Peyer's patch (tissue), 4 donors: Measurements from ENCODE around the gene TMOD1. TPM values are rescaled to one million over a fixed set of nuclear protein-coding genes. Genes with fewer than 3 reads are reported as not detected.

Source experiments
- DNase-seq, 3 donors: peaks; one replicate each; pipeline ENCODE4 v3.0.0-alpha.2; 2017 to 2019
- H3K27ac ChIP-seq, 4 donors: fragments of 200-600 bp; sonication (generic); one replicate each; pipeline ENCODE4 v1.5.1; 2016 to 2019
- H3K27me3 ChIP-seq, 2 donors: fragments of 200-600 bp; sonication (generic); one replicate each; pipeline ENCODE4 v1.5.1; 2019
- H3K36me3 ChIP-seq, 3 donors: fragments of 200-600 bp; sonication (generic); one replicate each; pipeline ENCODE4 v1.5.1; 2016 to 2019
- H3K4me1 ChIP-seq, 4 donors: fragments of 200-600 bp; sonication (generic); one replicate each; pipeline ENCODE4 v1.5.1; 2016 to 2019
- H3K4me3 ChIP-seq, 4 donors: fragments of 200-600 bp; sonication (generic); 1 replicate in 3 of 4; 2 replicates in 1 of 4; pipeline ENCODE4 v1.5.1; 2016 to 2019; ENCODE audit warnings: mild to moderate bottlenecking in 1 of 4
- H3K9me3 ChIP-seq, 4 donors: fragments of 200-600 bp; sonication (generic); one replicate each; pipeline ENCODE4 v1.5.1; 2016 to 2019; ENCODE audit warnings: mild to moderate bottlenecking in 1 of 4
- CTCF ChIP-seq, 6 experiments: fragments of 450-650 bp in 4 of 6; fragments of 200-600 bp in 2 of 6; sonication (generic) in 1 of 6; IDR thresholded peaks; one replicate each; pipeline ENCODE4 v1.5.1; 2017 to 2019; ENCODE audit warnings: antibody characterized with exemption in 6 of 6, mild to moderate bottlenecking in 3 of 6, moderate library complexity in 1 of 6
- POLR2A ChIP-seq, 2 donors: fragments of 450-650 bp; IDR thresholded peaks; one replicate each; pipeline ENCODE4 v1.5.1; 2017; ENCODE audit warnings: antibody characterized with exemption in 2 of 2, mild to moderate bottlenecking in 2 of 2, moderate library complexity in 2 of 2
- total RNA-seq, 4 donors: library from RNA; depleted of rRNA; stranded (reverse); fragments of >200 nt; gene quantifications; one replicate each; pipeline ENCODE4 v1.1.0, GENCODE V29; 2016

The TMOD1 gene
- total RNA-seq, 4 donors from 2014 or later = 2.6 to 15.7 (median 4.9) TPM

GRCh38 chr9:97591535-97591934, 90.1 kb downstream of the TMOD1 start:
- TF ChIP-seq POLR2A (IDR thresholded peaks at IDR 0.05) (no peak), CTCF (IDR thresholded peaks at IDR 0.05) (no peak)
- Histone ChIP-seq H3K4me1 (no peaks in the 10 kb centered on the region), H3K27me3 (no peaks in the 10 kb centered on the region)

DNA sequence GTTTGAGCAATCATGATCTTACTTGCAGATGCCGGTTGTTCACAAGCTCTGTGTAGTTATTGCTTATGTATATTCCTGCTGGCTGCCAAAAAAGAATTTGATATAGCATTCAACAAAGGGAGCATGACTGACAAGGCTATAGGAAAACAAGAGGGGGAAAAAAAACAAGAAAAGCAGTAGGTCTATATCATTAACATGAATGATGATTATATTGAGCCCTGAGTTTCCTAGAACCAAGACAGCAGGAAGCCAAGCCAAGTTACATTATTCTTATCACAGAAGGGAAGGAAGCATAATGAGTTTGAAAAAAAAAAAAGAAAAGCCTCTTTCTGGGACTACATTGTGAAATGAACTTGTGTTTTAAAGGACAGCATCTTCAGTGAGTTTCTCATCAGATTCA, 90.7 kb downstream of the TMOD1 start:
- Histone ChIP-seq H3K4me3 (no peak overlapping the region), H3K27ac (no peak overlapping the region), H3K9me3 (no peaks in the 10 kb centered on the region), H3K27me3 (no peaks in the 10 kb centered on the region), H3K36me3 (no peaks in the 10 kb centered on the region), H3K4me1 (no peaks in the 10 kb centered on the region)
- no peak for DNase-seq
- TF ChIP-seq CTCF (IDR thresholded peaks at IDR 0.05) (no peak), POLR2A (IDR thresholded peaks at IDR 0.05) (no peak)

More at GRCh38 chr9:97591535-97591934, 90.1 kb downstream of the TMOD1 start:
- Histone ChIP-seq H3K27ac (no peak overlapping the region), H3K4me3 (no peak overlapping the region), H3K36me3 (no peaks in the 10 kb centered on the region), H3K9me3 (no peaks in the 10 kb centered on the region)
- DNase-seq = no peak

GRCh38 chr9:97593960-97594359, 92.5 kb downstream of the TMOD1 start:
- H3K4me1 ChIP-seq = peaks cover 0 to 5% (median 0%) of the 10 kb centered on the region in 4 donors
- peak overlapping the region in 1 of 4 donors; percentile 19 for H3K27ac ChIP-seq
- TF ChIP-seq POLR2A (IDR thresholded peaks at IDR 0.05) (no peak), CTCF (IDR thresholded peaks at IDR 0.05) (no peak)
- H3K9me3 ChIP-seq = no peaks in the 10 kb centered on the region
- H3K27me3 ChIP-seq = no peaks in the 10 kb centered on the region
- H3K4me3 ChIP-seq = no peak overlapping the region
- H3K36me3 ChIP-seq = no peaks in the 10 kb centered on the region
- DNase-seq = no peak

GRCh38 chr9:97594381-97594921, 93.0 kb downstream of the TMOD1 start:
- Histone ChIP-seq H3K36me3 (no peaks in the 10 kb centered on the region), H3K4me1 (peaks cover 0 to 6% (median 0%) of the 10 kb centered on the region in 4 donors), H3K27ac (peak overlapping the region in 1 of 4 donors; percentile 19), H3K4me3 (no peak overlapping the region), H3K9me3 (no peaks in the 10 kb centered on the region), H3K27me3 (no peaks in the 10 kb centered on the region)
- TF ChIP-seq CTCF (IDR thresholded peaks at IDR 0.05) (no peak), POLR2A (IDR thresholded peaks at IDR 0.05) (no peak)
- no peak for DNase-seq

DNA sequence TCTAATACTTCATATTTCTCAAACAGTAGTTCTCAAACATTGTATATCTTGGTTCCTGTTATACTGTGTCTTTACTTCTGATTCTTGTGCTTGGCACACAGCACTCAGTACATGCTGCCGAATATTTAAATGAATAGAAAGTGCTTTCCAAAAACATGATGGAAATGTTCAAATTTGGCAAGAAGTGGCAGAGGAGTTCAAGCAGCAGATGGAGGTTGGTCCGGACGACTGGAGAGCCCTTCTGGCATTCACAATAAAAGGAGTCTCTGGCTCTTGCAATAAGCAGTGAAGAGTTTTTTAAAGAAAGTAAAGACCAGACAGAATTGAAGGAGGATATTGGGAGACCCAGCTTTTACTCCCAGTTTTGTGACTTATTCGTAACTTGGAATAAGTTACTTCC, 95.4 kb downstream of the TMOD1 start:
- DNase-seq = no peak
- TF ChIP-seq CTCF (IDR thresholded peaks at IDR 0.05) = no peak
- TF ChIP-seq POLR2A (IDR thresholded peaks at IDR 0.05) = no peak
- Histone ChIP-seq H3K27ac (no peak overlapping the region), H3K4me1 (peaks cover 0 to 6% (median 0%) of the 10 kb centered on the region in 4 donors), H3K27me3 (no peaks in the 10 kb centered on the region), H3K9me3 (no peaks in the 10 kb centered on the region), H3K4me3 (no peak overlapping the region), H3K36me3 (peaks cover 0 to 21% (median 0%) of the 10 kb centered on the region in 3 donors)
